Measurements from ENCODE around the gene ANKS1B.

The ANKS1B gene

GRCh38 chr12:99135376-99135775 is 849.4 kb downstream of the ANKS1B start:
- ATAC-seq (ENCODE audit: low read depth) (no peak), DNase-seq (ENCODE audit: low spot score in 2 of 2) (no peak)
- H3K4me3 Mint-ChIP-seq = no peak overlapping the region
- H3K27me3 Mint-ChIP-seq = no peaks in the 10 kb centered on the region
- H3K4me1 Mint-ChIP-seq = no peaks in the 10 kb centered on the region
- no peak overlapping the region for H3K27ac Mint-ChIP-seq
- H3K9me3 Mint-ChIP-seq = peaks cover 8% of the 10 kb centered on the region
- H3K36me3 Mint-ChIP-seq = no peaks in the 10 kb centered on the region

- ATAC-seq (ENCODE audit: low read depth) = no peak
- Mint-ChIP-seq H3K4me3 (no peak overlapping the region), H3K4me1 (no peaks in the 10 kb centered on the region), H3K27ac (no peak overlapping the region), H3K36me3 (no peaks in the 10 kb centered on the region), H3K9me3 (peaks cover 5% of the 10 kb centered on the region), H3K27me3 (no peaks in the 10 kb centered on the region)
- no peak for DNase-seq (ENCODE audit: low spot score in 2 of 2)
These were observed 851.3 kb downstream of the ANKS1B start for GRCh38 chr12:99133401-99133800.

GRCh38 chr12:99131751-99132199 is 853.0 kb downstream of the ANKS1B start:
- Mint-ChIP-seq H3K27me3 (no peaks in the 10 kb centered on the region), H3K36me3 (no peaks in the 10 kb centered on the region), H3K9me3 (peaks cover 3% of the 10 kb centered on the region), H3K4me1 (no peaks in the 10 kb centered on the region), H3K27ac (no peak overlapping the region), H3K4me3 (no peak overlapping the region)
- no peak for ATAC-seq (ENCODE audit: low read depth)
- DNase-seq (ENCODE audit: low spot score in 2 of 2) = no peak

GRCh38 chr12:99130808-99131553 is 853.8 kb downstream of the ANKS1B start:
- Mint-ChIP-seq H3K27ac (no peak overlapping the region), H3K27me3 (no peaks in the 10 kb centered on the region)

GRCh38 chr12:99128246-99128802 is 856.4 kb downstream of the ANKS1B start:
- no peak overlapping the region for H3K27ac Mint-ChIP-seq
- no peaks in the 10 kb centered on the region for H3K27me3 Mint-ChIP-seq
- peaks cover under 1% of the 10 kb centered on the region for H3K9me3 Mint-ChIP-seq
- no peak overlapping the region for H3K4me3 Mint-ChIP-seq
- H3K36me3 Mint-ChIP-seq = no peaks in the 10 kb centered on the region
- ATAC-seq (ENCODE audit: low read depth) (no peak), DNase-seq (ENCODE audit: low spot score in 2 of 2) (no peak)
- no peaks in the 10 kb centered on the region for H3K4me1 Mint-ChIP-seq

More at GRCh38 chr12:99130808-99131553, 853.8 kb downstream of the ANKS1B start:
- DNase-seq (ENCODE audit: low spot score in 2 of 2) = no peak
- H3K4me1 Mint-ChIP-seq = no peaks in the 10 kb centered on the region
- H3K4me3 Mint-ChIP-seq = no peak overlapping the region
- H3K9me3 Mint-ChIP-seq = peaks cover 3% of the 10 kb centered on the region
- no peaks in the 10 kb centered on the region for H3K36me3 Mint-ChIP-seq
- no peak for ATAC-seq (ENCODE audit: low read depth)

- DNase-seq (ENCODE audit: low spot score in 2 of 2) (no peak), ATAC-seq (ENCODE audit: low read depth) (no peak)
- H3K27ac Mint-ChIP-seq = no peak overlapping the region
- H3K4me1 Mint-ChIP-seq = no peaks in the 10 kb centered on the region
- no peaks in the 10 kb centered on the region for H3K9me3 Mint-ChIP-seq
- H3K27me3 Mint-ChIP-seq = no peaks in the 10 kb centered on the region
- H3K36me3 Mint-ChIP-seq = no peaks in the 10 kb centered on the region
- no peak overlapping the region for H3K4me3 Mint-ChIP-seq
These were observed 861.8 kb downstream of the ANKS1B start for GRCh38 chr12:99122959-99123358.

- DNase-seq (ENCODE audit: low spot score in 2 of 2) (no peak), ATAC-seq (ENCODE audit: low read depth) (no peak)
- H3K27me3 Mint-ChIP-seq = no peaks in the 10 kb centered on the region
- no peak overlapping the region for H3K27ac Mint-ChIP-seq
- no peaks in the 10 kb centered on the region for H3K9me3 Mint-ChIP-seq
- no peaks in the 10 kb centered on the region for H3K36me3 Mint-ChIP-seq
- no peak overlapping the region for H3K4me3 Mint-ChIP-seq
- no peaks in the 10 kb centered on the region for H3K4me1 Mint-ChIP-seq
These were observed 862.2 kb downstream of the ANKS1B start for GRCh38 chr12:99122496-99122895.

- Mint-ChIP-seq H3K4me3 (no peak overlapping the region), H3K27me3 (no peaks in the 10 kb centered on the region), H3K36me3 (no peaks in the 10 kb centered on the region), H3K27ac (no peak overlapping the region), H3K4me1 (no peaks in the 10 kb centered on the region), H3K9me3 (peaks cover 1% of the 10 kb centered on the region)
- ATAC-seq (ENCODE audit: low read depth) (no peak), DNase-seq (ENCODE audit: low spot score in 2 of 2) (no peak)
These were observed 863.2 kb downstream of the ANKS1B start for GRCh38 chr12:99121546-99121945.

GRCh38 chr12:99119943-99120342 is 864.8 kb downstream of the ANKS1B start:
- Mint-ChIP-seq H3K4me1 (no peaks in the 10 kb centered on the region), H3K4me3 (no peak overlapping the region), H3K27ac (no peak overlapping the region), H3K9me3 (peaks cover 3% of the 10 kb centered on the region), H3K36me3 (no peaks in the 10 kb centered on the region), H3K27me3 (no peaks in the 10 kb centered on the region)
- ATAC-seq (ENCODE audit: low read depth) (no peak), DNase-seq (ENCODE audit: low spot score in 2 of 2) (no peak)

- DNase-seq (ENCODE audit: low spot score in 2 of 2) = no peak
- H3K36me3 Mint-ChIP-seq = no peaks in the 10 kb centered on the region
- H3K4me3 Mint-ChIP-seq = no peak overlapping the region
- ATAC-seq (ENCODE audit: low read depth) = no peak
- no peaks in the 10 kb centered on the region for H3K27me3 Mint-ChIP-seq
- H3K9me3 Mint-ChIP-seq = peaks cover 3% of the 10 kb centered on the region
- no peaks in the 10 kb centered on the region for H3K4me1 Mint-ChIP-seq
- no peak overlapping the region for H3K27ac Mint-ChIP-seq
These were observed 865.3 kb downstream of the ANKS1B start for GRCh38 chr12:99119449-99119848.

GRCh38 chr12:99111600-99111999 is 873.1 kb downstream of the ANKS1B start:
- no peak overlapping the region for H3K4me3 Mint-ChIP-seq
- H3K4me1 Mint-ChIP-seq = no peaks in the 10 kb centered on the region
- no peaks in the 10 kb centered on the region for H3K27me3 Mint-ChIP-seq
- H3K9me3 Mint-ChIP-seq = peaks cover 3% of the 10 kb centered on the region
- ATAC-seq (ENCODE audit: low read depth) = no peak
- no peaks in the 10 kb centered on the region for H3K36me3 Mint-ChIP-seq
- DNase-seq (ENCODE audit: low spot score in 2 of 2) = no peak
- H3K27ac Mint-ChIP-seq = no peak overlapping the region

GRCh38 chr12:99110868-99111267 is 873.9 kb downstream of the ANKS1B start:
- H3K27me3 Mint-ChIP-seq = no peaks in the 10 kb centered on the region
- H3K27ac Mint-ChIP-seq = no peak overlapping the region
- no peak for ATAC-seq (ENCODE audit: low read depth)
- H3K4me3 Mint-ChIP-seq = no peak overlapping the region
- H3K4me1 Mint-ChIP-seq = no peaks in the 10 kb centered on the region
- no peaks in the 10 kb centered on the region for H3K36me3 Mint-ChIP-seq
- H3K9me3 Mint-ChIP-seq = peaks cover 3% of the 10 kb centered on the region
- no peak for DNase-seq (ENCODE audit: low spot score in 2 of 2)

- H3K27ac Mint-ChIP-seq = no peak overlapping the region
- no peaks in the 10 kb centered on the region for H3K4me1 Mint-ChIP-seq
- H3K36me3 Mint-ChIP-seq = no peaks in the 10 kb centered on the region
- H3K9me3 Mint-ChIP-seq = peaks cover 2% of the 10 kb centered on the region
- no peak for ATAC-seq (ENCODE audit: low read depth)
- no peak overlapping the region for H3K4me3 Mint-ChIP-seq
- no peaks in the 10 kb centered on the region for H3K27me3 Mint-ChIP-seq
- no peak for DNase-seq (ENCODE audit: low spot score in 2 of 2)
These were observed 874.5 kb downstream of the ANKS1B start for GRCh38 chr12:99110212-99110611.

- no peaks in the 10 kb centered on the region for H3K36me3 Mint-ChIP-seq
- DNase-seq (ENCODE audit: low spot score in 2 of 2) (no peak), ATAC-seq (ENCODE audit: low read depth) (no peak)
- peaks cover 2% of the 10 kb centered on the region for H3K9me3 Mint-ChIP-seq
- no peaks in the 10 kb centered on the region for H3K4me1 Mint-ChIP-seq
- no peaks in the 10 kb centered on the region for H3K27me3 Mint-ChIP-seq
- H3K27ac Mint-ChIP-seq = no peak overlapping the region
- no peak overlapping the region for H3K4me3 Mint-ChIP-seq
These were observed 875.8 kb downstream of the ANKS1B start for GRCh38 chr12:99108924-99109323.

GRCh38 chr12:99099786-99100185 is 885.0 kb downstream of the ANKS1B start:
- Mint-ChIP-seq H3K27ac (no peak overlapping the region), H3K36me3 (no peaks in the 10 kb centered on the region), H3K4me1 (no peaks in the 10 kb centered on the region), H3K4me3 (no peak overlapping the region), H3K27me3 (peaks cover 7% of the 10 kb centered on the region), H3K9me3 (peaks cover 2% of the 10 kb centered on the region)
- no peak for ATAC-seq (ENCODE audit: low read depth)
- no peak for DNase-seq (ENCODE audit: low spot score in 2 of 2)

Data from memory B cell (primary cell).